ENCODE measurements around the gene CRISPLD2.
A peak's percentile ranks its signal among the peaks of the same experiment; 100 is the strongest.

CRISPLD2 gene

DNA sequence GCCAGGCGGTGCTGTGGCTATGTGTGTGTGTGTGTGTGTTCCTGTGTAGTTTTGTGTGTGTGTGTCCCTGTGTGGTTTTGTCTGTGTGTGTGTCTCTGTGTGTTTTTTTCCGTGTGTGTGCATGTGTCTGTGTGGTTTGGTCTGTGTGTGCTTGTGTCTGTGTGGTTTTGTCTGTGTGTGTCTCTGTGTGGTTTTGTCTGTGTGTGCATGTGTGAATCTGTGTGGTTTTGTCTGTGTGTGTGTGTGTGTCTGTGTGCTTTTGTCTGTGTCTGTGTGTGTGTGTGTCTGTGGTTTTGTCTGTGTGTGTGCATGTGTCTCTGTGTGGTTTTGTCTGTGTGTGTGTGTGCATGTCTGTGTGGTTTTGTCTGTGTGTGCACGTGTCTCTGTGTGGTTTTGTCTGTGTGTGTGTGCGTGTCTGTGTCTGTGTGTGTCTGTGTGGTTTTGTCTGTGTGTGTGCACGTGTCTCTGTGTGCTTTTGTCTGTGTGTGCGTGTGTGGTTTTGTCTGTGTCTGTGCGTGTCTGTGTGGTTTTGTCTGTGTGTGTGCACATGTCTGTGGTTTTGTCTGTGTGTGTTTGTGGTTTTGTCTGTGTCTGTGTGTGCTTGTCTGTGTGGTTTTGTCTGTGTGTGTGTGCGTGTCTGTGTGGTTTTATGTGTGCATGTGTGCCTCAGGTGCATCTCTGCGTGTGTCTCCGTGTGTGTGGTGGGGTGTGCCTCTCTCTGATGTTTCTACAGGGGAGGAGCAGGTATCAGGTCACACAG is 129.2 kb downstream of the CRISPLD2 start:
- DNase-seq (ENCODE audit: low read depth) = no peak
- TF ChIP-seq, protein P1, sequence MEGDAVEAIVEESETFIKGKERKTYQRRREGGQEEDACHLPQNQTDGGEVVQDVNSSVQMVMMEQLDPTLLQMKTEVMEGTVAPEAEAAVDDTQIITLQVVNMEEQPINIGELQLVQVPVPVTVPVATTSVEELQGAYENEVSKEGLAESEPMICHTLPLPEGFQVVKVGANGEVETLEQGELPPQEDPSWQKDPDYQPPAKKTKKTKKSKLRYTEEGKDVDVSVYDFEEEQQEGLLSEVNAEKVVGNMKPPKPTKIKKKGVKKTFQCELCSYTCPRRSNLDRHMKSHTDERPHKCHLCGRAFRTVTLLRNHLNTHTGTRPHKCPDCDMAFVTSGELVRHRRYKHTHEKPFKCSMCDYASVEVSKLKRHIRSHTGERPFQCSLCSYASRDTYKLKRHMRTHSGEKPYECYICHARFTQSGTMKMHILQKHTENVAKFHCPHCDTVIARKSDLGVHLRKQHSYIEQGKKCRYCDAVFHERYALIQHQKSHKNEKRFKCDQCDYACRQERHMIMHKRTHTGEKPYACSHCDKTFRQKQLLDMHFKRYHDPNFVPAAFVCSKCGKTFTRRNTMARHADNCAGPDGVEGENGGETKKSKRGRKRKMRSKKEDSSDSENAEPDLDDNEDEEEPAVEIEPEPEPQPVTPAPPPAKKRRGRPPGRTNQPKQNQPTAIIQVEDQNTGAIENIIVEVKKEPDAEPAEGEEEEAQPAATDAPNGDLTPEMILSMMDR (conservative IDR thresholded peaks at IDR 0.05; ENCODE audit: low read length) = no peak
- no peak overlapping the region for H3K4me3 ChIP-seq (ENCODE audit: low read length)

DNA sequence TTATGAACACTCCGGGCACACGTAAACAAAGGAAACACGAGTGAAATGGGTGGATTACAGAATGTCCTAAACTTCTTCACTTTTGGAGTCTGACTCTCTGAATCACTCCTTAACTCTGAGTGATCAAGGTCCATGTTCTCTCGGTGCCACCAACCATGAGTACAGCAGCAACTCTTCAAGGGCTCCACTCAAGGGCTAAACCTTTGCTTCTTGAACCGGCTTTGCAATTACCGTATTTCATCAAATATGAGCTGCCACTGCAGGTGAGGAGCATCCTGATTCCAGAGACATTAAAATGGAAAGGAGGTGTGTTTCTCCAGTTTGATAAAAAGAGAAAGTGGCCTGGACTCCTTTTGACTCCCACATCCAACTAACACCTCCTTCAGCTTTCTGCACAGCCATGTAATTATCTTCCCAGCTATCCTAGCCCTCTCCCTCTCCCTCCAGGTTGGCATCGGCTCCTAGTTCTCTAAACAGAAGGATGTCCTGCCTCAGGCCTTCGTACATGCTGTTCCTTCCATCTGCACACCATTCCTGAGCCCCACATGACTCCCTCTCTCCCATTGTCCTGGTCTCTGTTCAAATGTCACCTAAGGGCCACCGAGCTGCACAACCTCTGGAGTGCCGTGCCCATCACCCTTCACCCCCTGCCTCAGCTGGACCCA is 130.1 kb downstream of the CRISPLD2 start:
- H3K4me3 ChIP-seq (ENCODE audit: low read length) = no peak overlapping the region
- no peak for DNase-seq (ENCODE audit: low read depth)
- TF ChIP-seq, protein P1 (conservative IDR thresholded peaks at IDR 0.05; ENCODE audit: low read length) = no peak

DNA sequence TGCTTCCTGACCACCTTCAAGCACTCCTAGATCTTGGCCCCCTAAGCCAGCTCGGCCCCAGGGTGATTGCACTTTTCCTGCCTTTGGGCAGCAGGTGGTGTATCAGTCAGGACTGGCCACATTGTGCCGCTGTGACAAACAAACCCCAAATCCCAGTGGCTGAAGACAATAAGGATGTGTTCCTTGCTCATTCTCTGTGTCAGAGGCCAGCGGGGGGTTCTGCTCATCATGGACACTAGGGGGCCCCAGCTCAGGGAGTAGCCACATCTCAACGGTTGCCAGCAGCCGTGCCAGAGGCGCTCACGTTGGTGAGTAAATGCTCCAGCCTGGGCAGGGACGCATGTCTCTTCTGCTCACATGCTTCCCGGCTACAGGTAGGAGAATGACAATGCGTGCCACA is 131.1 kb downstream of the CRISPLD2 start:
- TF ChIP-seq, protein P1 (conservative IDR thresholded peaks at IDR 0.05; ENCODE audit: low read length) = peak; percentile 21
- DNase-seq (ENCODE audit: low read depth) = no peak
- H3K4me3 ChIP-seq (ENCODE audit: low read length) = no peak overlapping the region

DNA sequence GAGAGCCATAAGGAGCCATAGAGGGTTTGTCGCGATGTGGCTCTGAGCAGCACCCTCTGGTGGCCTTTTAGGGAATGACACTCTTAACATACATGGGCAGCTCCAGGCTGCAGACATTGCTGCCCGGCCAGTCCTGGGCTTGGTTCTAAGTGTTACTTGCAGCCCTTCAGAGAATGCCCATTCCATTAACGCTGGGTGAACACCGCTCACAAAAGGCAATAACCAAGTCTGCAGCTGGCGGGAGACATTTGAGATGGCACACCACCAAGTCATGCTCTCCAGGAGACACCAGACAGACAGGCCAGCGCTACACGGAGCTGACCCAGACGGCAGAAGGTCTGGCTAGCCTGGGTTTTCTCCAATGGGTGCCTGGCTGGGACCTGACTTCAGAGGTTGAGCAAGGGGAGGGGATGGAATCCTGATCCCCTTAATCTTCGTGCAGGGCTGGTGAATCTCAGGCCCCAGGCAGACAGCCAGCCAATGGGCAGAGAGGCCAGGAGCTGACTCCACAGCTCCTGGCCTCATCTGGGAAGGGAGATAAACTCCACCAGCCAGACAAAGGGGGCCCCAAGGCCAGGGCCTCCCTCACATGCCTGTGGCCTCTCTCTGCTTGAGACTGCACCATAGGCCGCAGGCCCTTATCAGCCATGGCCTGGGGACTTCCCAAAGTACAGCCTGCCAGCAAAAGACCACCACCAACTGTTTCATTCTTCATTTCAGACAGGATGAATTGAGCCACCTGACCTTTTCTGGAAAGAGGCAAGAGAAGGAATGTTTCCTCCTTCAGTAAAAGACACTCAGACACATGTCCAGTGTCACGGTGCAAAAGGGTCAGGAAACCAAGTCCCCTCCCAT is 132.8 kb downstream of the CRISPLD2 start:
- TF ChIP-seq, protein P1 (conservative IDR thresholded peaks at IDR 0.05; ENCODE audit: low read length) = peak; percentile 89
- DNase-seq (ENCODE audit: low read depth) = peak; percentile 78
- H3K4me3 ChIP-seq (ENCODE audit: low read length) = no peak overlapping the region

DNA sequence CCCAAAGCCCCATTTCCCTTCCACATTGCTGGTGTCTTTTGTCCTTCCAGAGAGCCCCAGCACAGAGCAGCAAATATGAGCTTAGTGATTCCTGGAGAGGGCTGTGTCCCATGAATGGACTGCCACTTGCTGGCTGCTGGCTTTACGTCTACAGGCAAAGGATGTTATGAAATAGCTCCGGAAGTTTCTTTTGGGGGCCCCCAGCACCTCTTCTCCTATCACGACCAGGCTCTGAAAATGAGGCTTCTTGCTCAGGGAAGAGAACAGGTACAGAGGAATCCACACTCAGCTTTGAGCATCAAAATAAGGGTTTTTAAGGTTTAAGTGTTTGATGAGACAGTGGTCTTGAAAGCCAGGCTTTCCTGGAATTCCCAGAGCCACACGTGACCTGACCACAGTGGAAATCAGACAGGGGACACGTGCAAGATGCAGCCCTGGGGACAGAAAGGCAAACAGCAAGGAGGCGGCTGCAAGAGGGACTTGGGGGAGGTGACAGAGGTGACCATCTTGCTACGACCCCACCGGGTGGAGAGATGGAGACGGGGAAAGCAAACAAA is 133.5 kb downstream of the CRISPLD2 start:
- TF ChIP-seq, protein P1 (conservative IDR thresholded peaks at IDR 0.05; ENCODE audit: low read length) = no peak
- no peak for DNase-seq (ENCODE audit: low read depth)
- H3K4me3 ChIP-seq (ENCODE audit: low read length) = no peak overlapping the region

DNA sequence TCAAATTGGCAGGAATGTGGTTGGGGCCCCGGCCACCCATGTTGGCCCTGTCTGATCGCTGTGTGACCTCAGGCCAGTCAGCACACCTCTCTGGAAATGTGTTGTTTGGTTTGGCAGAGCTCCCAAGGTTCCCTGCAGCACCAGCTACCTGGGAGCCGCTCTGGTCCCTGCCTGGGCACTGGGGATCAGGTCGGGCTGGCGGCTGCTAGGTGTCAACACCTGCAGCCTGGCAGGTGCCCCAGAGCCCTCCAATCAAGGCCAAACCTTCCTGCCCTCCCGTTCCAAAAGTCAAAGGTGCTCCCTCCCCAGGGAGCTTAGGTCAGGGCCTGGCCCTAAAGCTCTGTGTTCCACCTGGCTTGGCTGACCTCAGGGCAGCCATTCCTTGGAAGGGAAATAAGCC is 135.6 kb downstream of the CRISPLD2 start:
- no peak for DNase-seq (ENCODE audit: low read depth)
- TF ChIP-seq, protein P1 (conservative IDR thresholded peaks at IDR 0.05; ENCODE audit: low read length) = no peak

More for the DNA sequence above, 135.6 kb downstream of the CRISPLD2 start:
- no peak overlapping the region for H3K4me3 ChIP-seq (ENCODE audit: low read length)
